ENCODE measurements around the gene TLK2.

The TLK2 gene

DNA sequence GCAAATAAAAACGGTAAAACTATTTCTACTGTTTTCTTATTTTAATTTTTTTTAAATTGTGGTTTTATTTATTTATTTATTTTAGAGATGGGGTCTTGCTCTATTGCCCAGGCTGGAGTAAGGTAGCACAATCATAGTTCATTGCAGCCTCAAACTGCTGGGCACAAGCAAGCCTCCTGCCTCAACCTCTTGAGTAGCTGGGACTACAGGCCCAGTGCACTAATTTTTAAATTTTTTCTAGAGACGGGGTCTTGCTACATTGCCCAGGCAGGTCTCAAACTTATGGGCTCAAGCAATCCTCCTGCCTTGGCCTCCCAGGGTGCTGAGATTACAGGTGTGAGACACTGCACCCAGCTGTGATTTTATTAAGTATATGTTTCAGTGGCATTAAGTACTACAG lies 102.3 kb downstream of the TLK2 start:
- Histone ChIP-seq H3K14ac (ENCODE audit: low read length) (no peak overlapping the region), H4K12ac (ENCODE audit: low read depth, low read length) (no peak overlapping the region), H3K79me1 (ENCODE audit: low read length) (no peaks in the 10 kb centered on the region), H3K18ac (ENCODE audit: low read length) (no peak overlapping the region), H2AFZ (ENCODE audit: insufficient read depth, low read length, poor library complexity) (no peak overlapping the region), H3K27ac (ENCODE audit: low read depth, low read length) (no peak overlapping the region), H3K23ac (ENCODE audit: low read length) (no peak overlapping the region), H2BK12ac (ENCODE audit: low read length) (no peak overlapping the region), H3K9me3 (ENCODE audit: insufficient read depth, low read depth, low read length) (no peaks in the 10 kb centered on the region), H3K36me3 (ENCODE audit: control insufficient read depth in 1 of 2, insufficient read depth in 2 of 2, low read length in 2 of 2) (peaks cover 8 to 13% of the 10 kb centered on the region in 2 experiments), H2AK5ac (ENCODE audit: low read length) (no peak overlapping the region), H3K9ac (ENCODE audit: low read length) (no peak overlapping the region), H4K91ac (ENCODE audit: low read depth, low read length) (no peak overlapping the region), H4K8ac (ENCODE audit: low read depth, low read length) (no peak overlapping the region), H3K4ac (ENCODE audit: low read depth, low read length) (no peak overlapping the region), H3K4me3 (ENCODE audit: low read depth, low read length) (no peak overlapping the region), H3K4me1 (ENCODE audit: control insufficient read depth in 1 of 2, insufficient read depth in 2 of 2, low read length in 2 of 2) (no peaks in the 10 kb centered on the region), H2BK120ac (ENCODE audit: insufficient read depth, low read length, poor library complexity) (no peak overlapping the region), H2BK5ac (ENCODE audit: low read depth, low read length, poor library complexity) (no peak overlapping the region), H3K79me2 (ENCODE audit: control insufficient read depth, insufficient read depth, low read length, poor library complexity) (no peaks in the 10 kb centered on the region), H3K4me2 (ENCODE audit: low read length) (no peak overlapping the region), H3K27me3 (ENCODE audit: insufficient read depth, low read length) (no peaks in the 10 kb centered on the region)
- WGBS (ENCODE audit: extremely low coverage, insufficient coverage, insufficient read length): no CpG with 5 or more reads among the region's 2 CpGs
- DNase-seq: no peak

- no peak overlapping the region for H2AFZ ChIP-seq (ENCODE audit: insufficient read depth, low read length, poor library complexity)
- H2AK5ac ChIP-seq (ENCODE audit: low read length): no peak overlapping the region
- H3K4me1 ChIP-seq (ENCODE audit: control insufficient read depth in 1 of 2, insufficient read depth in 2 of 2, low read length in 2 of 2): no peaks in the 10 kb centered on the region
- H3K9me3 ChIP-seq (ENCODE audit: insufficient read depth, low read depth, low read length): no peaks in the 10 kb centered on the region
- H3K27ac ChIP-seq (ENCODE audit: low read depth, low read length): no peak overlapping the region
- peaks cover 10 to 14% of the 10 kb centered on the region in 2 experiments for H3K36me3 ChIP-seq (ENCODE audit: control insufficient read depth in 1 of 2, insufficient read depth in 2 of 2, low read length in 2 of 2)
- no peaks in the 10 kb centered on the region for H3K79me1 ChIP-seq (ENCODE audit: low read length)
- H3K79me2 ChIP-seq (ENCODE audit: control insufficient read depth, insufficient read depth, low read length, poor library complexity): no peaks in the 10 kb centered on the region
- H3K4ac ChIP-seq (ENCODE audit: low read depth, low read length): no peak overlapping the region
- H4K8ac ChIP-seq (ENCODE audit: low read depth, low read length): no peak overlapping the region
- no peak overlapping the region for H3K4me3 ChIP-seq (ENCODE audit: low read depth, low read length)
- H4K12ac ChIP-seq (ENCODE audit: low read depth, low read length): no peak overlapping the region
- no peak overlapping the region for H2BK12ac ChIP-seq (ENCODE audit: low read length)
- no peak overlapping the region for H4K91ac ChIP-seq (ENCODE audit: low read depth, low read length)
- no peak overlapping the region for H2BK120ac ChIP-seq (ENCODE audit: insufficient read depth, low read length, poor library complexity)
- no peak for DNase-seq
- no peak overlapping the region for H2BK5ac ChIP-seq (ENCODE audit: low read depth, low read length, poor library complexity)
- H3K9ac ChIP-seq (ENCODE audit: low read length): no peak overlapping the region
- no peak overlapping the region for H3K14ac ChIP-seq (ENCODE audit: low read length)
- H3K4me2 ChIP-seq (ENCODE audit: low read length): no peak overlapping the region
- no peak overlapping the region for H3K18ac ChIP-seq (ENCODE audit: low read length)
- WGBS (ENCODE audit: extremely low coverage, insufficient coverage, insufficient read length): no CpG with 5 or more reads among the region's 1 CpG
- H3K27me3 ChIP-seq (ENCODE audit: insufficient read depth, low read length): no peaks in the 10 kb centered on the region
- no peak overlapping the region for H3K23ac ChIP-seq (ENCODE audit: low read length)
These were observed 103.1 kb downstream of the TLK2 start for GRCh38 chr17:62581764-62582163.

DNA sequence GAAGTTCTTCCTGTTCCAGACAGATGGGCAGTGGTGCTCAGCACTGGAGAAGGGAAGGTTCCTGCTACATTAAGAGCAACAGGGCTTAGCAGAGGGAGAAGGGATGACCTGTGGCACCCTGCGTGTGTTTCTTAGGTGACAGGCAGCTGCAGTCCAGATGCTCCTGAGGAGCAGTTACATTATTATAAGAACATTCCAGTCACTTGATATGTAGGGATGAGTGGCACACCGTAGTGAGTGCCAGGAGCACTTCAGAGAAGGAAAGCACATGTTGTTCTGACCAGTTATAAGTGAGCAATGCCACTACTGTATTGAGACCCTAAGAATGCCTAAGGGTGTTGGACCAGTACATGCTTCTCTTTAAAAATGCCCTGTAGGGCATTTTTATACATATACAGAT lies 108.9 kb downstream of the TLK2 start:
- Histone ChIP-seq H3K27ac (ENCODE audit: low read depth, low read length) (no peak overlapping the region), H4K8ac (ENCODE audit: low read depth, low read length) (no peak overlapping the region), H3K9me3 (ENCODE audit: insufficient read depth, low read depth, low read length) (no peaks in the 10 kb centered on the region), H2BK5ac (ENCODE audit: low read depth, low read length, poor library complexity) (no peak overlapping the region), H2BK120ac (ENCODE audit: insufficient read depth, low read length, poor library complexity) (no peak overlapping the region), H3K9ac (ENCODE audit: low read length) (no peak overlapping the region), H2AK5ac (ENCODE audit: low read length) (no peak overlapping the region), H3K79me2 (ENCODE audit: control insufficient read depth, insufficient read depth, low read length, poor library complexity) (no peaks in the 10 kb centered on the region), H3K4ac (ENCODE audit: low read depth, low read length) (no peak overlapping the region), H3K36me3 (ENCODE audit: control insufficient read depth in 1 of 2, insufficient read depth in 2 of 2, low read length in 2 of 2) (peaks cover 13 to 21% of the 10 kb centered on the region in 2 experiments), H3K4me1 (ENCODE audit: control insufficient read depth in 1 of 2, insufficient read depth in 2 of 2, low read length in 2 of 2) (no peaks in the 10 kb centered on the region), H3K18ac (ENCODE audit: low read length) (no peak overlapping the region), H4K91ac (ENCODE audit: low read depth, low read length) (no peak overlapping the region), H3K23ac (ENCODE audit: low read length) (no peak overlapping the region), H2AFZ (ENCODE audit: insufficient read depth, low read length, poor library complexity) (no peak overlapping the region), H3K4me3 (ENCODE audit: low read depth, low read length) (no peak overlapping the region), H3K79me1 (ENCODE audit: low read length) (no peaks in the 10 kb centered on the region), H3K27me3 (ENCODE audit: insufficient read depth, low read length) (no peaks in the 10 kb centered on the region), H3K4me2 (ENCODE audit: low read length) (no peak overlapping the region), H2BK12ac (ENCODE audit: low read length) (no peak overlapping the region), H3K14ac (ENCODE audit: low read length) (no peak overlapping the region), H4K12ac (ENCODE audit: low read depth, low read length) (no peak overlapping the region)
- DNase-seq: no peak
- WGBS (ENCODE audit: extremely low coverage, insufficient coverage, insufficient read length): no CpG with 5 or more reads among the region's 2 CpGs

GRCh38 chr17:62588109-62588508 lies 109.5 kb downstream of the TLK2 start:
- Histone ChIP-seq H3K4me1 (ENCODE audit: control insufficient read depth in 1 of 2, insufficient read depth in 2 of 2, low read length in 2 of 2) (no peaks in the 10 kb centered on the region), H3K18ac (ENCODE audit: low read length) (peak overlapping the region; percentile 8), H3K27me3 (ENCODE audit: insufficient read depth, low read length) (no peaks in the 10 kb centered on the region), H3K4me2 (ENCODE audit: low read length) (no peak overlapping the region), H3K27ac (ENCODE audit: low read depth, low read length) (no peak overlapping the region), H3K4ac (ENCODE audit: low read depth, low read length) (no peak overlapping the region), H2AK5ac (ENCODE audit: low read length) (no peak overlapping the region), H4K91ac (ENCODE audit: low read depth, low read length) (no peak overlapping the region), H3K79me2 (ENCODE audit: control insufficient read depth, insufficient read depth, low read length, poor library complexity) (no peaks in the 10 kb centered on the region), H3K9ac (ENCODE audit: low read length) (no peak overlapping the region), H3K23ac (ENCODE audit: low read length) (no peak overlapping the region), H3K4me3 (ENCODE audit: low read depth, low read length) (no peak overlapping the region), H2BK5ac (ENCODE audit: low read depth, low read length, poor library complexity) (no peak overlapping the region), H2AFZ (ENCODE audit: insufficient read depth, low read length, poor library complexity) (no peak overlapping the region), H4K12ac (ENCODE audit: low read depth, low read length) (no peak overlapping the region), H4K8ac (ENCODE audit: low read depth, low read length) (no peak overlapping the region), H3K36me3 (ENCODE audit: control insufficient read depth in 1 of 2, insufficient read depth in 2 of 2, low read length in 2 of 2) (peaks cover 13 to 23% of the 10 kb centered on the region in 2 experiments), H2BK12ac (ENCODE audit: low read length) (no peak overlapping the region), H3K79me1 (ENCODE audit: low read length) (no peaks in the 10 kb centered on the region), H3K9me3 (ENCODE audit: insufficient read depth, low read depth, low read length) (no peaks in the 10 kb centered on the region), H3K14ac (ENCODE audit: low read length) (no peak overlapping the region), H2BK120ac (ENCODE audit: insufficient read depth, low read length, poor library complexity) (no peak overlapping the region)
- DNase-seq: no peak
- no CpG with 5 or more reads among the region's 7 CpGs for WGBS (ENCODE audit: extremely low coverage, insufficient coverage, insufficient read length)

Data from trophoblast cell (in vitro differentiated cells and primary cell).